Stimulated activated CD8-positive, alpha-beta memory T cell treated with anti-CD3 and anti-CD28 coated beads, Interleukin-12 subunit alpha, Interleukin-12 subunit beta, amount 100 ng/mL, for 24 hours (primary cell): ENCODE data around the gene STKLD1.
A peak's percentile ranks its signal among the peaks of the same experiment; 100 is the strongest.
"Not testable (repeated sequence)": the region's sequence is repeated elsewhere in the genome, so short reads cannot be mapped to it uniquely, and the experiment has no call there.

Experiments used
- DNase-seq: peaks from one replicate; pipeline ENCODE4 v3.0.0-alpha.2; 2020; ENCODE audit errors: extremely low read depth

STKLD1 gene

GRCh38 chr9:133385452-133385851, 9.3 kb downstream of the STKLD1 start:
- DNase-seq, result no peak

GRCh38 chr9:133386338-133386737, 10.2 kb downstream of the STKLD1 start:
- DNase-seq, result no peak

GRCh38 chr9:133387680-133388079, 11.5 kb downstream of the STKLD1 start:
- DNase-seq, result no peak

GRCh38 chr9:133389025-133389557, 12.9 kb downstream of the STKLD1 start:
- no peak for DNase-seq

GRCh38 chr9:133389562-133389961, 13.4 kb downstream of the STKLD1 start:
- DNase-seq, result no peak

- no peak for DNase-seq
These were observed 14.5 kb downstream of the STKLD1 start for GRCh38 chr9:133390713-133391112.

GRCh38 chr9:133391449-133391848, 15.3 kb downstream of the STKLD1 start:
- not testable (repeated sequence) for DNase-seq

- not testable (repeated sequence) for DNase-seq
These were observed 16.1 kb downstream of the STKLD1 start for GRCh38 chr9:133392308-133392707.

- DNase-seq, result no peak
These were observed 17.2 kb downstream of the STKLD1 start for GRCh38 chr9:133393399-133393798.

GRCh38 chr9:133394687-133395271, 18.6 kb downstream of the STKLD1 start:
- no peak for DNase-seq

- DNase-seq, result no peak
These were observed 20.8 kb downstream of the STKLD1 start for GRCh38 chr9:133396952-133397351.

GRCh38 chr9:133397370-133397769, 21.2 kb downstream of the STKLD1 start:
- DNase-seq, result no peak

- no peak for DNase-seq
These were observed 21.7 kb downstream of the STKLD1 start for GRCh38 chr9:133397895-133398294.

- DNase-seq, result no peak
These were observed 24.1 kb downstream of the STKLD1 start for GRCh38 chr9:133400292-133400691.

- DNase-seq, result no peak
These were observed 25.4 kb downstream of the STKLD1 start for GRCh38 chr9:133401588-133401987.

- no peak for DNase-seq
These were observed 26.5 kb downstream of the STKLD1 start for GRCh38 chr9:133402689-133403088.

GRCh38 chr9:133403766-133404453, 27.7 kb downstream of the STKLD1 start:
- no peak for DNase-seq

- no peak for DNase-seq
These were observed 28.4 kb downstream of the STKLD1 start for GRCh38 chr9:133404454-133405002.

- DNase-seq, result no peak
These were observed 29.6 kb downstream of the STKLD1 start for GRCh38 chr9:133405508-133406438.

GRCh38 chr9:133406480-133407307, 30.5 kb downstream of the STKLD1 start:
- peak; percentile 57 for DNase-seq

- no peak for DNase-seq
These were observed 31.9 kb downstream of the STKLD1 start for GRCh38 chr9:133408042-133408441.
